Limb (tissue), 2 donors: ENCODE results near the gene RABGGTB.
"Not testable (repeated sequence)": the region's sequence is repeated elsewhere in the genome, so short reads cannot be mapped to it uniquely, and the experiment has no call there.

Experiments
- DNase-seq, 2 donors: peaks; one replicate each; pipeline ENCODE4 v3.0.0-alpha.2; 2016; ENCODE audit errors: extremely low spot score in 2 of 2

RABGGTB gene

DNA sequence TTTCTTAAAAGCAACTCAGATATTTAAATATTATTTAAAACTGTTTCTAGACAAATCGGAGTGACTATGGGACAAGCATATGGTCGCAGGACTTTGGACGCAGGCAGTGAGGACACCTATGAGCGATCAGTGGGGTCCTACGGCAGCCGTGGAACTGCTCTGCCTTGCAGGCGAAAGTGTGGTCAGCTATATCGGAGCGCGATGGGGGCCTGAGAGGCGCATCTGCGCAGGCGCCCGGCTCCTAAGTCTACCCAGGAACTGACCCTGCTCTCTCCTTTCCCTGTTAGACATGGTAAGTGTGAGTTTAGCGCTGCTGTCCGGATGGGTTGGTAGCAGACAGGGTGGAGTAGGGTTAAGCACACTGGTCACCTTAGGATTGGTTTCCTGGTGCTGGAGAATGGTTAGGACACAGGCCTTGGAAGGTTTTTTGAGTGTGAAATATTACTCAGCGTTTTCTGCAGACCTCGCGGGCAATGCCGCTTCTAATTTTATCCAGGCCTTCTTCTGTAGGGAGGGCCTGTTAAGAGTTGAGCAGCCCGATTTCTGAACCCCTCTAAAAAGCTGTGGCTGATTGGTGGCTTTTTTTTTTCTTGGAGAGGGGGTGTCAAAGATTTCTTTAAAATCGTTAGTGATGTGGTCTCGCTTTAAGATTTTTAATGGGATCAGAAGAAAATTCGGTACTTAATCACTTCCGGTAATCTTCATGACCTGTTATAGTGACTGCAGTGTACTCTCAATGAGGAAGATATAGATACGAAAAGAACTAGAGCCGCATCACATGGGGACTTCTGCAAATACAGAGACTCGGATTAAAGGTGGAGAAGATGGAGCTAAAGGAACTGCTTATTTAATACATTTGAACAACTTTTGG lies at the start of gene RABGGTB:
Gene RABGGTB (plus strand): TSS at position 274 of the 871 bp plus-strand sequence. CDS start 16 bp downstream, at position 290.
- peak; percentile 96 to 97 for DNase-seq

DNA sequence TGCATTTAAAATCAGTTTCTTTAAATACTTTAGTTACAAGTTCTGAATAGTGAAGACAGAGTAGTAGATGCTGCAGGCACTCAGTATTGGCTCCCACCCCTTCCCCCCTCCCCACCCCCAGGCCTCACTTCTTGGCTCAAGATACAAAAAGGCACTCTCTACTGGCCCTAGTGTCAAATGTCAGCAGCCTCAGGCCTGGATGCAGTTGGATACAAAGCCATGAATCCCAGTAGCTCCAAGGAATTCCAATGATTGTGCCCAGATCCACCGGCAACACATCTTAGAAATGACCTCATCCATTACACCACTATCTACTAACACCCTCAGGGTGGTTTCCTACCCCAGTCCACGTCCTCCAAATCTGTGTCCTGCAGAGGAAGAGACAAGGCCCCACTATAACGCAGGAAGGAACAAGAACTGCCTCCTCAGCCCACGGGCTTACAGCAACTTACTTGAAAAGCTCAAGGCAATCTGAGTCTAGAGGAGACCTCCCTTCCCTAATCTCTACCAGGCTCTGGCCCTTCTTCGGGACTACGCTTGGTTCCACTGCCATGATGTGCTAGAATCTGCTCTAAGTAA lies 43.9 kb upstream of the RABGGTB start:
- no peak for DNase-seq

DNA sequence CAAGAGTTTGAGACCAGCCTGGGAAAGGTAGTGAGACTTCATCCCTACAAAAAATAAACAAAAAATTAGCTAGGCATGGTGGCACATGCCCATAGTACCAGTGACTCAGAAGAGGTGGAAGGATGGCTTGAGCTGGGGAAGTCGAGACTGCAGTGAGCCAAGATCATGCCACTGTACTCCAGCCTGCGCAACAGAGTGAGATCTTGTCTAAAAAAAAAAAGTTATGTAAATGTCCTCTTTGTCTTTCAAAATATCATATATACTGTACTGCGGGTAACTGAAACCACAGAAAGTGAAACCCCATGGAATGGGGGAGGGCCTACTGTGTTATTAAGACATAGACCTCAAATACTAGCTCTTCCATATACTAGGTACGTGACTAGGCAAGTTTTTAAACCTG lies 40.8 kb upstream of the RABGGTB start:
- no peak for DNase-seq

DNA sequence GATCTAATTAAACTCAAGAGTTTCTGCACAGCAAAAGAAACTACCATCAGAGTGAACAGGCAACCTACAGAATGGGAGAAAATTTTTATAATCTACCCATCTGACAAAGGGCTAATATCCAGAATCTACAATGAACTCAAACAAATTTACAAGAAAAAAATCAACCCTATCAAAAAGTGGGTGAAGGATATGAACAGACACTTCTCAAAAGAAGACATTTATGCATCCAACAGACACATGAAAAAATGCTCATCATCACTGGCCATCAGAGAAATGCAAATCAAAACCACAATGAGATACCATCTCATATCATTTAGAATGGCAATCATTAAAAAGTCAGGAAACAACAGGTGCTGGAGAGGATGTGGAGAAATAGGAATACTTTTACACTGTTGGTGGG lies 28.8 kb upstream of the RABGGTB start:
- DNase-seq = not testable (repeated sequence)

- not testable (repeated sequence) for DNase-seq
Observed at GRCh38 chr1:75758543-75758942, 27.5 kb upstream of the RABGGTB start.

- DNase-seq = no peak
Observed at GRCh38 chr1:75764057-75764655, 21.9 kb upstream of the RABGGTB start.

GRCh38 chr1:75765697-75766355 lies 20.2 kb upstream of the RABGGTB start:
- no peak for DNase-seq

DNA sequence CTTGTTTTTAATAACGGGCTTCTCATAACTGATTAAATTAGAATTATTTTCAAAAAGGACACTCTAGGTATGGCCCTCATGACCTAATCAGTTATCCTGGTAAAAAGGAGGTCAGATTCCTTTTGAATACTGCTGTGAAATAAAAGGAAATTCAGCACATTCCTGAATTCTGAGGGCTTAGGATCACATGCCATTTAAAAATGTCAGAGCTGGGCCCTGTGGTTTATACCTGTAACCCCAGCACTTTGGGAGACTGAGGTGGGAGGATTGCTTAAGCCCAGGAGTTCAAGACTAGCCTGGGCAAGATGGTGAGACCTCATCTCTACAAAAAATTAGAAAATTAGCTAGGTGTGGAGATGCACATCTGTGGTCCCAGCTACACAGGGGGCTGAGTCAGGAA lies 18.0 kb upstream of the RABGGTB start:
- DNase-seq = no peak

DNA sequence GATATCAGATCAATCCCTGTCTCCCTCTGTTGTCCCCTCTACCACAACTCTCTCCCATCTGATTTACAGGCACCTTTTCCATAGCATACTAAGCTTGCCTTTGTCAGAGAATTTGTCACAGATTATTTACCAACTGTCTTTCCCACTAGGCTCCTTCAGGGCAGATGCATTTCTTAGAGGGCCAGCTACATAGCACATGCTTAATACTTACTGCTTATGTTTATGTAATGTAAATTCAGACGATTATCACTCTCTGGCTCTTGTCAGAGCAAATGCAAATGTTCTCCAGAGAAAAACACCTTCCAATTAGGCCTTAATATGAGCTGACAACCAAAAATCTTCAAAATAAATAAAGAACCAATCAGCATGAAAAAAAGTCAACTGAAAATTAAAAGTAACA lies 15.3 kb upstream of the RABGGTB start:
- DNase-seq = no peak

- DNase-seq = no peak
Observed at GRCh38 chr1:75771978-75772377, 14.1 kb upstream of the RABGGTB start.

DNA sequence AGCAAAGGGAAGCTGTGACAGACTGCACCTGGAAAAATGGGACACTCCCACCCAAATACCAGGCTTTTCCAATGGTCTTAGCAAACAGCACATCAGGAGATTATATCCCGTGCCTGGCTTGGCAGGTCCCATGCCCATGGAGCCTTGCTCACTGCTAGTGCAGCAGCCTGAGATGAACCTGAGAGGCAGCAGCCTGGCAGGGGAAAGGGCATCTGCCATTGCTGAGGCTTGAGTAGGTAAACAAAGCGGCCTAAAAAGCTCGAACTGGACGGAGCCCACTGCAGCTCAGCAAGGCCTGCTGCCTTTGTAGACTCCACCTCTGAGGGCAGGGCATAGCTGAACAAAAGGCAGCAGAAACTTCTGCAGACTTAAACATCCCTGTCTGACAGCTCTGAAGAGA lies 8.2 kb upstream of the RABGGTB start:
- DNase-seq = not testable (repeated sequence)

- DNase-seq = not testable (repeated sequence)
Observed at GRCh38 chr1:75778694-75779093, 7.4 kb upstream of the RABGGTB start.

DNA sequence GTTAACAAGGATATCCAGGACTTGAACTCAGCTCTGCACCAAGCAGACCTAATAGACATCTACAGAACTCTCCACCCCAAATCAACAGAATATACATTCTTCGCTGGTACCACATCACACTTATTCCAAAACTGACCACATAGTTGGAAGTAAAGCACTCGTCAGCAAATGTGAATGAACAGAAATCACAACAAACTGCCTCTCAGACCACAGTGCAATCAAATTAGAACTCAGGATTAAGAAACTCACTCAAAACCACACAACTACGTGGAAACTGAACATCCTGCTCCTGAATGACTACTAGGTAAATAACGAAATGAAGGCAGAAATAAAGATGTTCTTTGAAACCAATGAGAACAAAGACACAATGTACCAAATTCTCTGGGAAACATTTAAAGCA lies 5.9 kb upstream of the RABGGTB start:
- not testable (repeated sequence) for DNase-seq

DNA sequence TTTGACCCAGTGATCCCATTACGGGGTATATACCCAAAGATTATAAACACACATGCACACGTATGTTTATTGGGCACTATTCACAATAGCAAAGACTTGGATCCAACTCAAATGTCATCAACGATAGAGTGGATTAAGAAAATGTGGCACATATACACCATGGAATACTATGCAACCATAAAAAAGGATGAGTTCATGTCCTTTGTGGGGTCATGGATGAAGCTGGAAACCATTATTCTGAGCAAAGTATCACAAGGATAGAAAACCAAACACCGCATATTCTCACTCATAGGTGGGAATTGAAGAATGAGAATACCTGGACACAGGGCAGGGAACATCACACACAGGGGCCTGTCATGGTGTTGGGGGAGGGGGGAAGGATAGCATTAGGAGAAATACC lies 2.1 kb upstream of the RABGGTB start:
- not testable (repeated sequence) for DNase-seq

DNA sequence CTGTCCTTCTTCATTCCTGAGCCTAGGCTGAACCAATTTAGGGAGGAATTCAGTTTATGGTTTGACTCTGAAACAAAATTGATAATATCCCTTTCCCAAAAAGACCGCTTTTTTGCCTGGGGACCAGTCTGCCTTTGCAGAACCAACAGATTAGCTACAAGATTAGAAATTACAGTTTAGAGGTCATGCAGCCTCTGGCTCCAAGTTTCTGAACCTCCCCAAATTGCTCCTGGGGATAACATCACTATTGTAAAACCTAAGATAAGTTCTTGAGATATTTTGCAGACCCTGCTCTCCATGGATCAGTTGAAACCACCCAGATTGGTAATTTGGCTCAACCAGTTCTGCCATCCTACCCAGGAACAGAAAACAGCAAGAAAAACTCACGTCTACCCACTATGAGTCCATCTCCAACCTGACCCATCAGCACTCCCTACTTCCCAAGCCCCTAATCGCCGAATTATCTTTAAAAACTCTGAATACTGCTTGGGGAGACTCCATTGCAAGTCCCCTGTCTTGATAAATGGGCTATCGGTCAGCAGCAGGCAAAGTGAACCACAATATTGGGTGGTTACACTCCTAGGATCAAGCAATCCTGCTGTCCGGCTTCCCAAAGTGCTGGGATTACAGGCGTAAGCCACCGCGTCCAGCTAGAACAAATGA lies 605 bp upstream of the RABGGTB start:
- no peak for DNase-seq

GRCh38 chr1:75786901-75787493 lies 941 bp downstream of the RABGGTB start:
- DNase-seq = no peak

DNA sequence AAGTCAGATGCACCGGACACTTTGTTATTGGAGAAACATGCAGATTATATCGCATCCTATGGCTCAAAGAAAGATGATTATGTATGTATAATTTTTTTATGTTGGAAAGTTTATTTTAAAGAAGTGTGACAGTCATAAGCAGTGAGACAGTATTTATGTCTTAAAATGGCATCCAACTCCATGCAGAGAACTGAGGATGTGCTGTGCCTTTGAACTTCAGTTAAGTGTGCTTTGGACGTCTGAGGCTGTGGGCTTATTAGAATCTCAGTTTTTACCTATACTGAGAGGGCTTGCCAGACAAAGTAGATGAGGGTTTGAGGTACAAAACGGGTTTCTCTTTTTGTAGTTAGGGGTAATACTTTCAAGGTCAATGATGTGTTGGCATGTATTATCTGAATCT lies 1.5 kb downstream of the RABGGTB start:
- DNase-seq = no peak

GRCh38 chr1:75789988-75790387 lies 3.9 kb downstream of the RABGGTB start:
- no peak for DNase-seq

GRCh38 chr1:75791022-75791421 lies 5.0 kb downstream of the RABGGTB start:
- DNase-seq = no peak

DNA sequence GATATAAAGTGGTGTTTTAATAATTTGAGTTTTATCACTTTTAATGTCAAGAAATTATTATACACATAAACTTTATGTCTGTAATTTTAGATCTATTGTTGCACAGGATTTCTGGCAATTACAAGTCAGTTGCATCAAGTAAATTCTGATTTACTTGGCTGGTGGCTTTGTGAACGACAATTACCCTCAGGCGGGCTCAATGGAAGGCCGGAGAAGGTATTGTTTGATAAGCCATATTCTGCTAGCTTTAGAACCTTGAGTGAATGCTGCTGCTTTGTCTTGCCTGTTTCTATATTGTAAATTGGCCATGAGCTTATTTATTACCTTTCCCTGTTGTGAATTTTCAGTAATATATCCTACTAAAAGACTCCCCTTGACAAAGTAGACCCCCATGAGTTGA lies 6.0 kb downstream of the RABGGTB start:
- no peak for DNase-seq

DNA sequence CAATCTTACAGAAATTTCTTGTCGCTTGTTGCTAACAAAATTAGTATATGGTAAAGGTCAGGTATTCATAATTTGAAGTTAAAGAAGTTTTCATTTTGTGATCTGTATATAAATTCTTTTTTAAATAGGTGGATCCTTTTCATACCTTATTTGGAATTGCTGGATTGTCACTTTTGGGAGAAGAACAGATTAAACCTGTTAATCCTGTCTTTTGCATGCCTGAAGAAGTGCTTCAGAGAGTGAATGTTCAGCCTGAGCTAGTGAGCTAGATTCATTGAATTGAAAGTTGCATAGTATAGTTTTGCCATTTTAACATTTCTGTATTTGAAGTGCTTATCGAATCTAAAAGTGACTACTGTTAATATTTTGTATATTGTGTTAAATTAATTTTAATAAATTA lies 8.3 kb downstream of the RABGGTB start:
- no peak for DNase-seq
